SU-DHL-6 (cell line): ENCODE data around the gene TMEM139.

Source experiments
- H2AFZ ChIP-seq: fragments of 200-600 bp; sonication (generic); 2 replicates; pipeline ENCODE4 v1.6.1; 2014; ENCODE audit warnings: low read depth, mild to moderate bottlenecking, moderate library complexity, mixed read lengths, antibody characterized with exemption, low read length; ENCODE audit not compliant: severe bottlenecking
- H3F3A ChIP-seq: fragments of 200-600 bp; shearing (Covaris generic); 2 replicates; pipeline ENCODE4 v1.6.0; 2016; ENCODE audit warnings: antibody characterized with exemption, mild to moderate bottlenecking; ENCODE audit not compliant: insufficient read depth
- H3K27ac ChIP-seq: fragments of 200-600 bp; sonication (generic); 2 replicates; pipeline ENCODE4 v1.5.1; 2016; ENCODE audit warnings: low read depth, mild to moderate bottlenecking, low read length, moderate library complexity, mixed read lengths
- H3K27me3 ChIP-seq: fragments of 200-600 bp; sonication (generic), shearing (Covaris generic); 2 replicates; pipeline ENCODE4 v1.6.0; 2014; ENCODE audit warnings: mild to moderate bottlenecking, low read length
- H3K36me3 ChIP-seq: fragments of 200-600 bp; sonication (generic); 2 replicates; pipeline ENCODE4 v1.6.1; 2014; ENCODE audit warnings: mild to moderate bottlenecking, low read length, mixed read lengths
- H3K4me2 ChIP-seq: fragments of 300-600, 200-600 bp; shearing (Covaris generic), sonication (generic); 2 replicates; pipeline ENCODE4 v1.6.0; 2014; ENCODE audit warnings: low read length, low read depth, mild to moderate bottlenecking; ENCODE audit not compliant: poor library complexity, severe bottlenecking
- H3K4me3 ChIP-seq: fragments of 200-600 bp; sonication (generic); 2 replicates; pipeline ENCODE4 v1.5.1; 2014; ENCODE audit warnings: antibody characterized with exemption, low read length, mild to moderate bottlenecking, mixed read lengths; ENCODE audit not compliant: insufficient read depth, poor library complexity, severe bottlenecking
- H3K79me2 ChIP-seq: fragments of 200-600 bp; sonication (generic); 2 replicates; pipeline ENCODE4 v1.6.1; 2014; ENCODE audit warnings: mild to moderate bottlenecking, low read length, moderate library complexity; ENCODE audit not compliant: insufficient read depth
- H3K9ac ChIP-seq: fragments of 200-600 bp; sonication (generic); 2 replicates; pipeline ENCODE4 v1.7.0; 2014; ENCODE audit warnings: mild to moderate bottlenecking, low read length
- H3K9me2 ChIP-seq: fragments of 200-600 bp; sonication (generic); replicated peaks from 2 replicates; pipeline ENCODE4 v1.6.1; 2014; ENCODE audit warnings: low read length; ENCODE audit not compliant: insufficient read depth
- H3K9me3 ChIP-seq: fragments of 200-600 bp; sonication (generic); 2 replicates; pipeline ENCODE4 v1.6.1; 2014; ENCODE audit warnings: low read length, mixed read lengths; ENCODE audit not compliant: insufficient read depth
- H4K20me1 ChIP-seq: fragments of 200-600 bp; sonication (generic); 2 replicates; pipeline ENCODE4 v1.6.1; 2014; ENCODE audit warnings: low read depth, mild to moderate bottlenecking, antibody characterized with exemption, low read length, moderate library complexity, mixed read lengths
- EZH2phosphoT487 ChIP-seq: fragments of 200-600 bp; sonication (generic), shearing (Covaris generic); conservative IDR thresholded peaks from 2 replicates; pipeline ENCODE4 v1.6.1; 2018; ENCODE audit warnings: mild to moderate bottlenecking, antibody characterized with exemption, low read length, moderate library complexity, mixed read lengths
- TF ChIP-seq, protein P1 (sequence below): fragments of 200-600 bp; sonication (generic); IDR thresholded peaks from one replicate; pipeline ENCODE4 v1.5.1; 2017; ENCODE audit warnings: antibody characterized with exemption, mild to moderate bottlenecking, low read length, moderate library complexity; ENCODE audit not compliant: insufficient read depth, poor library complexity, severe bottlenecking

Gene TMEM139

DNA sequence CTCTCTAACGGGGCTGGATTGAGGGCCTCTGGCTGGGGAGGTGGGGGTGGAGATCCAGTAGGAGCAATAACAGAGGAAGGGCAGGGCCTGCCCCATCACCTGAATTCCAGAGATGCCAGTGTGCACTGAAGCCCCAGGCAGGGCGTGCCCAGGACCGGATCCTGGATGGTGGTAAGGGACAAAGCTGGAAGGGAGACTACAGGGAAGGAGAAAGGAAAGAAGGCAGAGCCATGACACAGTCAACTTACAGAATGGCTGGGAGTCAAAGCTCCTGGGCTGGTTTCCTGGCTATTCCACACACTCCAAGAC lies 666 bp downstream of the TMEM139 start:
- H3K27ac ChIP-seq, result no peak overlapping the region
- peaks cover 21% of the 10 kb centered on the region for H3K79me2 ChIP-seq
- no peaks in the 10 kb centered on the region for H4K20me1 ChIP-seq
- TF ChIP-seq EZH2phosphoT487, result no peak
- no peak overlapping the region for H3K4me3 ChIP-seq
- no peak overlapping the region for H2AFZ ChIP-seq
- H3K36me3 ChIP-seq, result no peaks in the 10 kb centered on the region
- no peaks in the 10 kb centered on the region for H3F3A ChIP-seq
- no peaks in the 10 kb centered on the region for H3K9me2 ChIP-seq
- H3K9ac ChIP-seq, result no peak overlapping the region
- H3K9me3 ChIP-seq, result no peaks in the 10 kb centered on the region
- no peaks in the 10 kb centered on the region for H3K27me3 ChIP-seq
- H3K4me2 ChIP-seq, result no peak overlapping the region

DNA sequence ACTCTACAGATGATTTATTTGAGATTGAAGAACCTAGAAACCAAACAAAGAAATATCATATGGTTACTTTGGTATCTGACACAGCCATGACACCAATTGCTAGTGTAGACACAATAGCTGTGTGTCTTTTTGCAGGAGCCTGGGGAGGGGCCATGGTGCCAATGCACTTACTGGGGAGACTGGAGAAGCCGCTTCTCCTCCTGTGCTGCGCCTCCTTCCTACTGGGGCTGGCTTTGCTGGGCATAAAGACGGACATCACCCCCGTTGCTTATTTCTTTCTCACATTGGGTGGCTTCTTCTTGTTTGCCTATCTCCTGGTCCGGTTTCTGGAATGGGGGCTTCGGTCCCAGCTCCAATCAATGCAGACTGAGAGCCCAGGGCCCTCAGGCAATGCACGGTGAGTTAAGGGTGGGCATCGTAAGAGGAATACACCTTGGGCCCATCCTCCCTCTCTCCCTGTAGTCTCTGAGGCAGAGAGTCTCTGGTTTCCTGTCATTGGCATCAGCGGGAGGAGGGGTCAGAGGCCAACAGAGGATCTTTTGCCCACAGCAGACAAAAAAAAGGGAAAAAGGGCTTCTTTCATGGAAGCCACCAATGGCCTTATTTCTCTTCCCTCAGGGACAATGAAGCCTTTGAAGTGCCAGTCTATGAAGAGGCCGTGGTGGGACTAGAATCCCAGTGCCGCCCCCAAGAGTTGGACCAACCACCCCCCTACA lies 1.2 kb downstream of the TMEM139 start:
- H3K36me3 ChIP-seq, result no peaks in the 10 kb centered on the region
- no peak overlapping the region for H3K4me3 ChIP-seq
- H4K20me1 ChIP-seq, result no peaks in the 10 kb centered on the region
- no peaks in the 10 kb centered on the region for H3K9me3 ChIP-seq
- H3K27ac ChIP-seq, result no peak overlapping the region
- TF ChIP-seq, protein P1, sequence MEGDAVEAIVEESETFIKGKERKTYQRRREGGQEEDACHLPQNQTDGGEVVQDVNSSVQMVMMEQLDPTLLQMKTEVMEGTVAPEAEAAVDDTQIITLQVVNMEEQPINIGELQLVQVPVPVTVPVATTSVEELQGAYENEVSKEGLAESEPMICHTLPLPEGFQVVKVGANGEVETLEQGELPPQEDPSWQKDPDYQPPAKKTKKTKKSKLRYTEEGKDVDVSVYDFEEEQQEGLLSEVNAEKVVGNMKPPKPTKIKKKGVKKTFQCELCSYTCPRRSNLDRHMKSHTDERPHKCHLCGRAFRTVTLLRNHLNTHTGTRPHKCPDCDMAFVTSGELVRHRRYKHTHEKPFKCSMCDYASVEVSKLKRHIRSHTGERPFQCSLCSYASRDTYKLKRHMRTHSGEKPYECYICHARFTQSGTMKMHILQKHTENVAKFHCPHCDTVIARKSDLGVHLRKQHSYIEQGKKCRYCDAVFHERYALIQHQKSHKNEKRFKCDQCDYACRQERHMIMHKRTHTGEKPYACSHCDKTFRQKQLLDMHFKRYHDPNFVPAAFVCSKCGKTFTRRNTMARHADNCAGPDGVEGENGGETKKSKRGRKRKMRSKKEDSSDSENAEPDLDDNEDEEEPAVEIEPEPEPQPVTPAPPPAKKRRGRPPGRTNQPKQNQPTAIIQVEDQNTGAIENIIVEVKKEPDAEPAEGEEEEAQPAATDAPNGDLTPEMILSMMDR, result no peak
- TF ChIP-seq EZH2phosphoT487, result no peak
- no peaks in the 10 kb centered on the region for H3K27me3 ChIP-seq
- H3K4me2 ChIP-seq, result no peak overlapping the region
- H3F3A ChIP-seq, result no peaks in the 10 kb centered on the region
- H3K9ac ChIP-seq, result no peak overlapping the region
- H2AFZ ChIP-seq, result no peak overlapping the region
- no peaks in the 10 kb centered on the region for H3K9me2 ChIP-seq
- peaks cover 27% of the 10 kb centered on the region for H3K79me2 ChIP-seq

DNA sequence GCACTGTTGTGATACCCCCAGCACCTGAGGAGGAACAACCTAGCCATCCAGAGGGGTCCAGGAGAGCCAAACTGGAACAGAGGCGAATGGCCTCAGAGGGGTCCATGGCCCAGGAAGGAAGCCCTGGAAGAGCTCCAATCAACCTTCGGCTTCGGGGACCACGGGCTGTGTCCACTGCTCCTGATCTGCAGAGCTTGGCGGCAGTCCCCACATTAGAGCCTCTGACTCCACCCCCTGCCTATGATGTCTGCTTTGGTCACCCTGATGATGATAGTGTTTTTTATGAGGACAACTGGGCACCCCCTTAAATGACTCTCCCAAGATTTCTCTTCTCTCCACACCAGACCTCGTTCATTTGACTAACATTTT lies 1.7 kb downstream of the TMEM139 start:
- Histone ChIP-seq H3K4me2 (no peak overlapping the region), H3K9me3 (no peaks in the 10 kb centered on the region), H3F3A (no peaks in the 10 kb centered on the region), H4K20me1 (no peaks in the 10 kb centered on the region), H3K4me3 (no peak overlapping the region), H3K27ac (no peak overlapping the region), H3K9ac (no peak overlapping the region), H3K9me2 (no peaks in the 10 kb centered on the region), H3K79me2 (peaks cover 32% of the 10 kb centered on the region), H2AFZ (no peak overlapping the region), H3K36me3 (0 out of 2 replicates have a peak, but pooled peaks cover 4% of the 10 kb centered on the region), H3K27me3 (no peaks in the 10 kb centered on the region)
- TF ChIP-seq, protein P1, result no peak
- TF ChIP-seq EZH2phosphoT487, result no peak

DNA sequence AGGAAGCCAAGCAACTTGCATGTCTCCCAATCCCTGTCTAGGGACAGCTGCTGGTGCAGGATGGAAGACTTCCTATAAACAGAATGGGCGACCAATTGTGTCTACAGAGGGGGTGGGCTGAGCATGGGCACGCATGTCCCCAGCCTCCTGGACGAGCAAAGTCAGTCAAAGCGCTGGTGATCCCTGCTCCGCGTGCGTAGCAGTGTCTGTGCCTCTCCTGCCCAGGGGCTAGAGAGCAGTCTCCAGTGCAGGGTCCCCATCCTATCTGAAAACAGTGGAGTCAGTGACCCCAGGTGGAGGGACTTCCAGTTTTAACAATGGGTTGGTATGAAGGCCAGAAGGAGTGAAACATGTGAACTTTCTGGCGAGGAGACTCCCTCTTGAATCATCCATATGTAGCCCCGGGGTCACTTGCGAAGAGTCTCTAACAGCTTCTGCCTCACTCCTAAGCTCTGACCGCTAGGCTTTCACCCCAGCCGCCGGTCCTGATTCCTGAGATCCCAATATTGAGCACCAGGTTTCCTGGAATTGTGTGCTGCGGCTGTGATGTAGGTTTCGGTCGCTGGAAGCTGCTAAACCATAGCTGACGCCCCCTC lies 2.7 kb downstream of the TMEM139 start:
- Histone ChIP-seq H3K79me2 (peaks cover 36% of the 10 kb centered on the region), H3K36me3 (0 out of 2 replicates have a peak, but pooled peaks cover 4% of the 10 kb centered on the region), H2AFZ (peak overlapping the region; percentile 95), H3K4me3 (peak overlapping the region; percentile 19), H3K4me2 (peak overlapping the region; percentile 47), H3K9me2 (no peaks in the 10 kb centered on the region), H3F3A (no peaks in the 10 kb centered on the region), H4K20me1 (no peaks in the 10 kb centered on the region), H3K9ac (no peak overlapping the region), H3K9me3 (no peaks in the 10 kb centered on the region), H3K27me3 (no peaks in the 10 kb centered on the region), H3K27ac (no peak overlapping the region)
- no peak for TF ChIP-seq EZH2phosphoT487
- TF ChIP-seq, protein P1, result no peak
